OCI-LY7 (cell line): ENCODE results near the gene C11orf24.

ENCODE experiments used
- EZH2phosphoT487 ChIP-seq: fragments of 200-600 bp; sonication (generic); IDR thresholded peaks from 2 replicates; pipeline ENCODE4 v1.6.1; 2018; ENCODE audit warnings: low read depth, borderline replicate concordance, mild to moderate bottlenecking, mixed run types, antibody characterized with exemption, low read length, moderate library complexity, mixed read lengths
- TF ChIP-seq, protein P1 (sequence below): fragments of 200-600 bp; sonication (generic); conservative IDR thresholded peaks from 2 replicates; pipeline ENCODE4 v1.5.1; 2014; ENCODE audit warnings: mild to moderate bottlenecking, antibody characterized with exemption, low read length, moderate library complexity, mixed read lengths

- TF ChIP-seq, protein P1, sequence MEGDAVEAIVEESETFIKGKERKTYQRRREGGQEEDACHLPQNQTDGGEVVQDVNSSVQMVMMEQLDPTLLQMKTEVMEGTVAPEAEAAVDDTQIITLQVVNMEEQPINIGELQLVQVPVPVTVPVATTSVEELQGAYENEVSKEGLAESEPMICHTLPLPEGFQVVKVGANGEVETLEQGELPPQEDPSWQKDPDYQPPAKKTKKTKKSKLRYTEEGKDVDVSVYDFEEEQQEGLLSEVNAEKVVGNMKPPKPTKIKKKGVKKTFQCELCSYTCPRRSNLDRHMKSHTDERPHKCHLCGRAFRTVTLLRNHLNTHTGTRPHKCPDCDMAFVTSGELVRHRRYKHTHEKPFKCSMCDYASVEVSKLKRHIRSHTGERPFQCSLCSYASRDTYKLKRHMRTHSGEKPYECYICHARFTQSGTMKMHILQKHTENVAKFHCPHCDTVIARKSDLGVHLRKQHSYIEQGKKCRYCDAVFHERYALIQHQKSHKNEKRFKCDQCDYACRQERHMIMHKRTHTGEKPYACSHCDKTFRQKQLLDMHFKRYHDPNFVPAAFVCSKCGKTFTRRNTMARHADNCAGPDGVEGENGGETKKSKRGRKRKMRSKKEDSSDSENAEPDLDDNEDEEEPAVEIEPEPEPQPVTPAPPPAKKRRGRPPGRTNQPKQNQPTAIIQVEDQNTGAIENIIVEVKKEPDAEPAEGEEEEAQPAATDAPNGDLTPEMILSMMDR = no peak
- no peak for TF ChIP-seq EZH2phosphoT487
Observed at GRCh38 chr11:68251765-68252164, 20.0 kb downstream of the C11orf24 start.
